Liver (tissue), 3 donors: ENCODE measurements around the gene RAD9A.

Experiments
- FOXA1 ChIP-seq: IDR thresholded peaks from 2 replicates; pipeline ENCODE4 v1.6.1; 2016; ENCODE audit warnings: antibody characterized with exemption
- GABPA ChIP-seq, 2 donors: IDR thresholded peaks in 1 of 2; conservative IDR thresholded peaks in 1 of 2; 2 replicates each; pipeline ENCODE4 v1.6.1; 2016; ENCODE audit warnings: antibody characterized with exemption in 2 of 2, mild to moderate bottlenecking in 1 of 2, moderate library complexity in 1 of 2
- JUND ChIP-seq, 2 donors: IDR thresholded peaks; 2 replicates each; pipeline ENCODE4 v1.6.1; 2016; ENCODE audit warnings: antibody characterized with exemption in 2 of 2
- SP1 ChIP-seq: IDR thresholded peaks from 2 replicates; pipeline ENCODE4 v1.6.1; 2018; ENCODE audit warnings: antibody characterized with exemption, mild to moderate bottlenecking
- YY1 ChIP-seq: IDR thresholded peaks from 2 replicates; pipeline ENCODE4 v1.6.1; 2016; ENCODE audit warnings: antibody characterized with exemption, mild to moderate bottlenecking
- TF ChIP-seq, protein P1 (sequence below): fragments of 150-350 bp; IDR thresholded peaks from 2 replicates; pipeline ENCODE4 v1.5.1; 2017; ENCODE audit warnings: improper control_type of control experiment, low read depth, low read length; ENCODE audit not compliant: missing input control
- TF ChIP-seq, protein P2 (sequence below): IDR thresholded peaks from 2 replicates; pipeline ENCODE4 v1.6.1; 2016; ENCODE audit warnings: antibody characterized with exemption
- TF ChIP-seq, protein P3 (sequence below): IDR thresholded peaks from 2 replicates; pipeline ENCODE4 v1.6.1; 2016; ENCODE audit warnings: antibody characterized with exemption
- TF ChIP-seq, protein P4 (sequence below): IDR thresholded peaks from 2 replicates; pipeline ENCODE4 v1.6.1; 2016; ENCODE audit warnings: antibody characterized with exemption, mild to moderate bottlenecking
- TF ChIP-seq, protein P5 (sequence below): IDR thresholded peaks from 2 replicates; pipeline ENCODE4 v1.6.1; 2016; ENCODE audit warnings: antibody characterized with exemption
- donor health status: healthy.
- donor health status: healthy.

DNA sequence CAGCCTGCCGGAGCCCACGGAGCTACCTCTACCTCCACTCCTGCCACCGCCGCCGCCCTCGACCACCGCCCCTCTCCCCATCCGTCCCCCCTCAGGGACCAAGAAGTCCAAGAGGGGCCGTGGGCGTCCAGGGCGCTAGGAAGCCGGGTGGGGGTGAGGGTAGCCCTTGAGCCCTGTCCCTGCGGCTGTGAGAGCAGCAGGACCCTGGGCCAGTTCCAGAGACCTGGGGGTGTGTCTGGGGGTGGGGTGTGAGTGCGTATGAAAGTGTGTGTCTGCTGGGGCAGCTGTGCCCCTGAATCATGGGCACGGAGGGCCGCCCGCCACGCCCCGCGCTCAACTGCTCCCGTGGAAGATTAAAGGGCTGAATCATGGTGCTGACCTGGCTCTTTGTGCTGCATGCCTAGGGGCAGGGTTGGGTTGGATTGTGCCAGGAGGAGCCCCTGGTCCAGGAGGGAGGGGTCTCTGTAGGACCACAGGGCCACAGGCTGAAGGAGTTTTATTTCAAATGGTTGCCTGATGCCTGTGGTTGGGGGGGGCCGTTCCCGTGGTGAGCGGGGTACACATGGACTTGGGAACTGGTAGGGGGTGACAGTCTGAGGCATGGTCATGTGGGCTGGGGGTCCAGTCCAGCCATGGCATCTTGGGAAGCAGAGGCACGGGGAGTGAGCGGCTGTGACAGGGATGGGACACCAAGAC lies 43.4 kb downstream of the RAD9A start:
- TF ChIP-seq, protein P1, sequence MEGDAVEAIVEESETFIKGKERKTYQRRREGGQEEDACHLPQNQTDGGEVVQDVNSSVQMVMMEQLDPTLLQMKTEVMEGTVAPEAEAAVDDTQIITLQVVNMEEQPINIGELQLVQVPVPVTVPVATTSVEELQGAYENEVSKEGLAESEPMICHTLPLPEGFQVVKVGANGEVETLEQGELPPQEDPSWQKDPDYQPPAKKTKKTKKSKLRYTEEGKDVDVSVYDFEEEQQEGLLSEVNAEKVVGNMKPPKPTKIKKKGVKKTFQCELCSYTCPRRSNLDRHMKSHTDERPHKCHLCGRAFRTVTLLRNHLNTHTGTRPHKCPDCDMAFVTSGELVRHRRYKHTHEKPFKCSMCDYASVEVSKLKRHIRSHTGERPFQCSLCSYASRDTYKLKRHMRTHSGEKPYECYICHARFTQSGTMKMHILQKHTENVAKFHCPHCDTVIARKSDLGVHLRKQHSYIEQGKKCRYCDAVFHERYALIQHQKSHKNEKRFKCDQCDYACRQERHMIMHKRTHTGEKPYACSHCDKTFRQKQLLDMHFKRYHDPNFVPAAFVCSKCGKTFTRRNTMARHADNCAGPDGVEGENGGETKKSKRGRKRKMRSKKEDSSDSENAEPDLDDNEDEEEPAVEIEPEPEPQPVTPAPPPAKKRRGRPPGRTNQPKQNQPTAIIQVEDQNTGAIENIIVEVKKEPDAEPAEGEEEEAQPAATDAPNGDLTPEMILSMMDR: no peak
- no peak for TF ChIP-seq SP1
- TF ChIP-seq FOXA1: no peak
- no peak for TF ChIP-seq GABPA (IDR thresholded peaks at IDR 0.05 in 1 of 2, conservative IDR thresholded peaks at IDR 0.05 in 1 of 2)
- TF ChIP-seq, protein P2, sequence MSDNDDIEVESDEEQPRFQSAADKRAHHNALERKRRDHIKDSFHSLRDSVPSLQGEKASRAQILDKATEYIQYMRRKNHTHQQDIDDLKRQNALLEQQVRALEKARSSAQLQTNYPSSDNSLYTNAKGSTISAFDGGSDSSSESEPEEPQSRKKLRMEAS: no peak
- TF ChIP-seq, protein P3, sequence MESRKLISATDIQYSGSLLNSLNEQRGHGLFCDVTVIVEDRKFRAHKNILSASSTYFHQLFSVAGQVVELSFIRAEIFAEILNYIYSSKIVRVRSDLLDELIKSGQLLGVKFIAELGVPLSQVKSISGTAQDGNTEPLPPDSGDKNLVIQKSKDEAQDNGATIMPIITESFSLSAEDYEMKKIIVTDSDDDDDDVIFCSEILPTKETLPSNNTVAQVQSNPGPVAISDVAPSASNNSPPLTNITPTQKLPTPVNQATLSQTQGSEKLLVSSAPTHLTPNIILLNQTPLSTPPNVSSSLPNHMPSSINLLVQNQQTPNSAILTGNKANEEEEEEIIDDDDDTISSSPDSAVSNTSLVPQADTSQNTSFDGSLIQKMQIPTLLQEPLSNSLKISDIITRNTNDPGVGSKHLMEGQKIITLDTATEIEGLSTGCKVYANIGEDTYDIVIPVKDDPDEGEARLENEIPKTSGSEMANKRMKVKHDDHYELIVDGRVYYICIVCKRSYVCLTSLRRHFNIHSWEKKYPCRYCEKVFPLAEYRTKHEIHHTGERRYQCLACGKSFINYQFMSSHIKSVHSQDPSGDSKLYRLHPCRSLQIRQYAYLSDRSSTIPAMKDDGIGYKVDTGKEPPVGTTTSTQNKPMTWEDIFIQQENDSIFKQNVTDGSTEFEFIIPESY: no peak
- TF ChIP-seq, protein P4, sequence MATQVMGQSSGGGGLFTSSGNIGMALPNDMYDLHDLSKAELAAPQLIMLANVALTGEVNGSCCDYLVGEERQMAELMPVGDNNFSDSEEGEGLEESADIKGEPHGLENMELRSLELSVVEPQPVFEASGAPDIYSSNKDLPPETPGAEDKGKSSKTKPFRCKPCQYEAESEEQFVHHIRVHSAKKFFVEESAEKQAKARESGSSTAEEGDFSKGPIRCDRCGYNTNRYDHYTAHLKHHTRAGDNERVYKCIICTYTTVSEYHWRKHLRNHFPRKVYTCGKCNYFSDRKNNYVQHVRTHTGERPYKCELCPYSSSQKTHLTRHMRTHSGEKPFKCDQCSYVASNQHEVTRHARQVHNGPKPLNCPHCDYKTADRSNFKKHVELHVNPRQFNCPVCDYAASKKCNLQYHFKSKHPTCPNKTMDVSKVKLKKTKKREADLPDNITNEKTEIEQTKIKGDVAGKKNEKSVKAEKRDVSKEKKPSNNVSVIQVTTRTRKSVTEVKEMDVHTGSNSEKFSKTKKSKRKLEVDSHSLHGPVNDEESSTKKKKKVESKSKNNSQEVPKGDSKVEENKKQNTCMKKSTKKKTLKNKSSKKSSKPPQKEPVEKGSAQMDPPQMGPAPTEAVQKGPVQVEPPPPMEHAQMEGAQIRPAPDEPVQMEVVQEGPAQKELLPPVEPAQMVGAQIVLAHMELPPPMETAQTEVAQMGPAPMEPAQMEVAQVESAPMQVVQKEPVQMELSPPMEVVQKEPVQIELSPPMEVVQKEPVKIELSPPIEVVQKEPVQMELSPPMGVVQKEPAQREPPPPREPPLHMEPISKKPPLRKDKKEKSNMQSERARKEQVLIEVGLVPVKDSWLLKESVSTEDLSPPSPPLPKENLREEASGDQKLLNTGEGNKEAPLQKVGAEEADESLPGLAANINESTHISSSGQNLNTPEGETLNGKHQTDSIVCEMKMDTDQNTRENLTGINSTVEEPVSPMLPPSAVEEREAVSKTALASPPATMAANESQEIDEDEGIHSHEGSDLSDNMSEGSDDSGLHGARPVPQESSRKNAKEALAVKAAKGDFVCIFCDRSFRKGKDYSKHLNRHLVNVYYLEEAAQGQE: no peak
- TF ChIP-seq, protein P5, sequence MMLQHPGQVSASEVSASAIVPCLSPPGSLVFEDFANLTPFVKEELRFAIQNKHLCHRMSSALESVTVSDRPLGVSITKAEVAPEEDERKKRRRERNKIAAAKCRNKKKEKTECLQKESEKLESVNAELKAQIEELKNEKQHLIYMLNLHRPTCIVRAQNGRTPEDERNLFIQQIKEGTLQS: no peak
- no peak for TF ChIP-seq JUND (IDR thresholded peaks at IDR 0.05)
- no peak for TF ChIP-seq YY1
